SK-N-SH treated with all-trans-retinoic acid at 6 μM for 48 hours (cell line): ENCODE results near the gene HUS1.

Experiments
- ATAC-seq: fragments of 200-7000 bp; cut with Tn5 transposase; 3 replicates; pipeline ENCODE4 v1.9.1; 2020; ENCODE audit warnings: mild to moderate bottlenecking, moderate library complexity
- ARNTL ChIP-seq: fragments of 450-650 bp; formaldehyde crosslinking; IDR thresholded peaks from 2 replicates; pipeline ENCODE4 v1.5.0; 2020; ENCODE audit warnings: low read depth, mild to moderate bottlenecking, moderate library complexity, borderline replicate concordance
- BACH2 ChIP-seq: fragments of 250-450 bp; sonication (Bioruptor Pico); IDR thresholded peaks from 2 replicates; pipeline ENCODE4 v1.9.0; 2021; ENCODE audit warnings: mild to moderate bottlenecking, borderline replicate concordance
- CSDC2 ChIP-seq: fragments of 250-450 bp; sonication (Bioruptor Pico); IDR thresholded peaks from 2 replicates; pipeline ENCODE4 v1.5.0; 2020; ENCODE audit warnings: mild to moderate bottlenecking, moderate library complexity
- CSRNP3 ChIP-seq: fragments of 250-450 bp; sonication (Bioruptor Pico); IDR thresholded peaks from 2 replicates; pipeline ENCODE4 v1.5.1; 2021; ENCODE audit warnings: mild to moderate bottlenecking, moderate library complexity
- ESRRG ChIP-seq: fragments of 250-450 bp; sonication (Bioruptor Pico); IDR thresholded peaks from 2 replicates; pipeline ENCODE4 v1.6.1; 2021; ENCODE audit warnings: mild to moderate bottlenecking
- GLIS3 ChIP-seq: fragments of 250-450 bp; sonication (Bioruptor Pico); IDR thresholded peaks from 2 replicates; pipeline ENCODE4 v1.5.0; 2020; ENCODE audit warnings: mild to moderate bottlenecking, moderate library complexity
- ISL1 ChIP-seq: fragments of 250-450 bp; sonication (Bioruptor Pico); IDR thresholded peaks from 2 replicates; pipeline ENCODE4 v2.1.2; 2022; ENCODE audit warnings: mild to moderate bottlenecking, moderate library complexity
- OSR1 ChIP-seq: fragments of 250-450 bp; sonication (Bioruptor Pico); IDR thresholded peaks from 2 replicates; pipeline ENCODE4 v1.8.0; 2022; ENCODE audit warnings: moderate library complexity, mild to moderate bottlenecking, inconsistent platforms
- PATZ1 ChIP-seq: fragments of 250-450 bp; sonication (Bioruptor Pico); IDR thresholded peaks from 2 replicates; pipeline ENCODE4 v1.8.0; 2020; ENCODE audit warnings: mild to moderate bottlenecking, moderate library complexity, borderline replicate concordance
- POU6F1 ChIP-seq: fragments of 250-450 bp; sonication (Bioruptor Pico); IDR thresholded peaks from 2 replicates; pipeline ENCODE4 v1.8.0; 2021; ENCODE audit warnings: low read depth, mild to moderate bottlenecking, moderate library complexity, borderline replicate concordance
- PPARA ChIP-seq: fragments of 250-450 bp; sonication (Bioruptor Pico); IDR thresholded peaks from 2 replicates; pipeline ENCODE4 v1.5.0; 2020; ENCODE audit warnings: mild to moderate bottlenecking, borderline replicate concordance
- RARB ChIP-seq: fragments of 250-450 bp; sonication (Bioruptor Pico); IDR thresholded peaks from 2 replicates; pipeline ENCODE4 v1.8.0; 2021; ENCODE audit warnings: mild to moderate bottlenecking, moderate library complexity
- SNAI2 ChIP-seq: fragments of 250-450 bp; sonication (Bioruptor Pico); IDR thresholded peaks from 2 replicates; pipeline ENCODE4 v1.5.0; 2020; ENCODE audit warnings: mild to moderate bottlenecking, moderate library complexity
- TOX ChIP-seq: fragments of 250-450 bp; sonication (Bioruptor Pico); IDR thresholded peaks from 2 replicates; pipeline ENCODE4 v1.8.0; 2021; ENCODE audit warnings: mild to moderate bottlenecking, moderate library complexity, borderline replicate concordance
- TSHZ2 ChIP-seq: fragments of 250-450 bp; sonication (Bioruptor Pico); IDR thresholded peaks from 2 replicates; pipeline ENCODE4 v1.5.0; 2020; ENCODE audit warnings: mild to moderate bottlenecking, moderate library complexity
- ZC3H10 ChIP-seq: fragments of 250-450 bp; sonication (Bioruptor Pico); IDR thresholded peaks from 2 replicates; pipeline ENCODE4 v1.5.1; 2021; ENCODE audit warnings: mild to moderate bottlenecking, moderate library complexity
- ZFP3 ChIP-seq: fragments of 250-450 bp; sonication (Bioruptor Pico); IDR thresholded peaks from 2 replicates; pipeline ENCODE4 v1.5.0; 2020; ENCODE audit warnings: mild to moderate bottlenecking, moderate library complexity
- ZFP30 ChIP-seq: fragments of 450-650 bp; formaldehyde crosslinking; IDR thresholded peaks from 2 replicates; pipeline ENCODE4 v1.5.0; 2022; ENCODE audit warnings: mild to moderate bottlenecking, moderate library complexity
- ZNF565 ChIP-seq: fragments of 450-650 bp; formaldehyde crosslinking; conservative IDR thresholded peaks from 2 replicates; pipeline ENCODE4 v1.5.0; 2020; ENCODE audit warnings: low read depth, mild to moderate bottlenecking, moderate library complexity
- ZNF70 ChIP-seq: fragments of 450-650 bp; formaldehyde crosslinking; IDR thresholded peaks from 2 replicates; pipeline ENCODE4 v1.5.0; 2020; ENCODE audit warnings: mild to moderate bottlenecking, moderate library complexity
- ZNF8 ChIP-seq: fragments of 450-650 bp; formaldehyde crosslinking; IDR thresholded peaks from 2 replicates; pipeline ENCODE4 v1.5.0; 2020; ENCODE audit warnings: mild to moderate bottlenecking, moderate library complexity

Gene HUS1

GRCh38 chr7:47956220-47956619, 23.2 kb downstream of the HUS1 start (continued):
- TF ChIP-seq CSRNP3: no peak
- TF ChIP-seq BACH2 (CRISPR knock-in tag): no peak
- TF ChIP-seq PATZ1: no peak
- no peak for TF ChIP-seq OSR1 (CRISPR knock-in tag)
- no peak for TF ChIP-seq SNAI2 (CRISPR knock-in tag)
- no peak for TF ChIP-seq RARB
- no peak for TF ChIP-seq PPARA (CRISPR knock-in tag)

GRCh38 chr7:47954231-47954911, 25.0 kb downstream of the HUS1 start:
- TF ChIP-seq ESRRG (CRISPR knock-in tag): no peak
- TF ChIP-seq ZFP3: no peak
- no peak for TF ChIP-seq ZNF8 (CRISPR knock-in tag)
- no peak for TF ChIP-seq RARB
- TF ChIP-seq ZNF70 (CRISPR knock-in tag): no peak
- TF ChIP-seq ARNTL (CRISPR knock-in tag): no peak
- no peak for TF ChIP-seq TOX (CRISPR knock-in tag)
- TF ChIP-seq ISL1: no peak
- TF ChIP-seq TSHZ2 (CRISPR knock-in tag): no peak
- no peak for TF ChIP-seq ZC3H10 (CRISPR knock-in tag)
- TF ChIP-seq ZFP30 (CRISPR knock-in tag): no peak
- no peak for TF ChIP-seq GLIS3 (CRISPR knock-in tag)
- TF ChIP-seq PATZ1: no peak
- no peak for TF ChIP-seq POU6F1 (CRISPR knock-in tag)
- no peak for TF ChIP-seq SNAI2 (CRISPR knock-in tag)
- no peak for TF ChIP-seq CSRNP3
- ATAC-seq: no peak; the same call in 2 of the 3 replicates

GRCh38 chr7:47953822-47954221, 25.6 kb downstream of the HUS1 start:
- no peak; the same call in 2 of the 3 replicates for ATAC-seq
- no peak for TF ChIP-seq RARB
- TF ChIP-seq TOX (CRISPR knock-in tag): no peak
- TF ChIP-seq ZNF70 (CRISPR knock-in tag): no peak
- no peak for TF ChIP-seq BACH2 (CRISPR knock-in tag)
- TF ChIP-seq TSHZ2 (CRISPR knock-in tag): no peak
- TF ChIP-seq ESRRG (CRISPR knock-in tag): no peak
- no peak for TF ChIP-seq PATZ1
- TF ChIP-seq GLIS3 (CRISPR knock-in tag): no peak
- TF ChIP-seq CSDC2 (CRISPR knock-in tag): no peak
- no peak for TF ChIP-seq ZNF8 (CRISPR knock-in tag)
- no peak for TF ChIP-seq ZNF565 (CRISPR knock-in tag)
